ENCODE data around the gene AREG. TPM values are rescaled to one million over a fixed set of nuclear protein-coding genes. Genes with fewer than 3 reads are reported as not detected.
"Not testable (repeated sequence)": the region's sequence is repeated elsewhere in the genome, so short reads cannot be mapped to it uniquely, and the experiment has no call there.

AREG gene
- 1.4 and 1.9 TPM in 2 replicates for total RNA-seq (2014; rRNA removed; shearing (Covaris generic))
- 1.3 and 1.5 TPM in 2 replicates for polyA plus RNA-seq (2015; cell fraction: cytosol; rRNA removed)
- 0.36 and 1.3 TPM in 2 replicates for polyA plus RNA-seq (2015; cell fraction: nucleus; rRNA removed)

- DNase-seq (ENCODE audit: low read depth), result peak; percentile 42
Measured at GRCh38 chr4:74444891-74445642, at the start of gene AREG. TSS of gene AREG (plus strand) at chr4:74445136. CDS start at chr4:74445346, 210 bp downstream.

GRCh38 chr4:74395633-74396032 is 49.3 kb upstream of the AREG start:
- no peak for DNase-seq (ENCODE audit: low read depth)

GRCh38 chr4:74397748-74398426 is 47.0 kb upstream of the AREG start:
- no peak for DNase-seq (ENCODE audit: low read depth)

GRCh38 chr4:74398894-74399589 is 45.9 kb upstream of the AREG start:
- DNase-seq (ENCODE audit: low read depth), result not testable (repeated sequence)

- DNase-seq (ENCODE audit: low read depth), result no peak
Measured at GRCh38 chr4:74400395-74400794, 44.5 kb upstream of the AREG start.

GRCh38 chr4:74402692-74403456 is 42.1 kb upstream of the AREG start:
- DNase-seq (ENCODE audit: low read depth), result no peak

GRCh38 chr4:74407891-74408290 is 37.0 kb upstream of the AREG start:
- no peak for DNase-seq (ENCODE audit: low read depth)

- peak; percentile 71 for DNase-seq (ENCODE audit: low read depth)
Measured at GRCh38 chr4:74408639-74409038, 36.3 kb upstream of the AREG start.

GRCh38 chr4:74410272-74410671 is 34.7 kb upstream of the AREG start:
- DNase-seq (ENCODE audit: low read depth), result no peak

- no peak for DNase-seq (ENCODE audit: low read depth)
Measured at GRCh38 chr4:74412225-74412624, 32.7 kb upstream of the AREG start.

GRCh38 chr4:74413265-74413664 is 31.7 kb upstream of the AREG start:
- no peak for DNase-seq (ENCODE audit: low read depth)

- no peak for DNase-seq (ENCODE audit: low read depth)
Measured at GRCh38 chr4:74414149-74414809, 30.7 kb upstream of the AREG start.

GRCh38 chr4:74415602-74416300 is 29.2 kb upstream of the AREG start:
- DNase-seq (ENCODE audit: low read depth), result no peak

- peak; percentile 95 for DNase-seq (ENCODE audit: low read depth)
Measured at GRCh38 chr4:74418063-74418670, 26.8 kb upstream of the AREG start.

- DNase-seq (ENCODE audit: low read depth), result no peak
Measured at GRCh38 chr4:74420863-74421262, 24.1 kb upstream of the AREG start.

- DNase-seq (ENCODE audit: low read depth), result no peak
Measured at GRCh38 chr4:74423104-74423503, 21.8 kb upstream of the AREG start.

GRCh38 chr4:74424111-74424510 is 20.8 kb upstream of the AREG start:
- no peak for DNase-seq (ENCODE audit: low read depth)

- peak; percentile 34 for DNase-seq (ENCODE audit: low read depth)
Measured at GRCh38 chr4:74426101-74426500, 18.8 kb upstream of the AREG start.

GRCh38 chr4:74428276-74428675 is 16.7 kb upstream of the AREG start:
- DNase-seq (ENCODE audit: low read depth), result no peak
